ENCODE results near the gene HOXD1.

Gene HOXD1

GRCh38 chr2:176160251-176160985, 28.1 kb upstream of the HOXD1 start:
- H3K79me2 ChIP-seq (ENCODE audit: insufficient read depth, low read length): no peaks in the 10 kb centered on the region
- TF ChIP-seq EZH2 (IDR thresholded peaks at IDR 0.05; ENCODE audit: borderline replicate concordance, low read depth, low read length, severe bottlenecking) (no peak), CTCF (IDR thresholded peaks at IDR 0.05; ENCODE audit: borderline replicate concordance, extremely low read depth, low read length, poor library complexity, severe bottlenecking) (no peak)
- H3K4me2 ChIP-seq (ENCODE audit: insufficient read depth, low read length): no peak overlapping the region
- no peak for ATAC-seq (ENCODE audit: insufficient read depth, low read depth)
- H3K4me3 ChIP-seq (ENCODE audit: low read depth in 1 of 2, low read length in 2 of 2): no peak overlapping the region
- H4K20me1 ChIP-seq (ENCODE audit: insufficient read depth, low read length): no peaks in the 10 kb centered on the region
- no peak overlapping the region for H2AFZ ChIP-seq (ENCODE audit: low read depth, low read length)
- H3K9ac ChIP-seq (ENCODE audit: low read depth, low read length): no peak overlapping the region
- DNase-seq: no peak
- H3K36me3 ChIP-seq (ENCODE audit: insufficient read depth, low read length): no peaks in the 10 kb centered on the region
- no peaks in the 10 kb centered on the region for H3K27me3 ChIP-seq (ENCODE audit: insufficient read depth, low read length, poor library complexity)
- H3K27ac ChIP-seq (ENCODE audit: low read length): no peak overlapping the region
- H3K9me3 ChIP-seq (ENCODE audit: insufficient read depth, low read length, severe bottlenecking): no peaks in the 10 kb centered on the region
- H3K4me1 ChIP-seq (ENCODE audit: insufficient read depth, low read length): no peaks in the 10 kb centered on the region

- Histone ChIP-seq H3K36me3 (ENCODE audit: insufficient read depth, low read length) (no peaks in the 10 kb centered on the region), H3K27ac (ENCODE audit: low read length) (no peak overlapping the region), H2AFZ (ENCODE audit: low read depth, low read length) (no peak overlapping the region), H3K27me3 (ENCODE audit: insufficient read depth, low read length, poor library complexity) (peaks cover under 1% of the 10 kb centered on the region), H4K20me1 (ENCODE audit: insufficient read depth, low read length) (no peaks in the 10 kb centered on the region), H3K4me1 (ENCODE audit: insufficient read depth, low read length) (no peaks in the 10 kb centered on the region), H3K4me2 (ENCODE audit: insufficient read depth, low read length) (no peak overlapping the region), H3K9me3 (ENCODE audit: insufficient read depth, low read length, severe bottlenecking) (no peaks in the 10 kb centered on the region), H3K79me2 (ENCODE audit: insufficient read depth, low read length) (no peaks in the 10 kb centered on the region), H3K4me3 (ENCODE audit: low read depth in 1 of 2, low read length in 2 of 2) (no peak overlapping the region), H3K9ac (ENCODE audit: low read depth, low read length) (no peak overlapping the region)
- TF ChIP-seq CTCF (IDR thresholded peaks at IDR 0.05; ENCODE audit: borderline replicate concordance, extremely low read depth, low read length, poor library complexity, severe bottlenecking): no peak
- no peak for TF ChIP-seq EZH2 (IDR thresholded peaks at IDR 0.05; ENCODE audit: borderline replicate concordance, low read depth, low read length, severe bottlenecking)
- ATAC-seq (ENCODE audit: insufficient read depth, low read depth): no peak
- DNase-seq: no peak
Measured at GRCh38 chr2:176160986-176161824, 27.3 kb upstream of the HOXD1 start.

GRCh38 chr2:176161825-176162626, 26.4 kb upstream of the HOXD1 start:
- Histone ChIP-seq H2AFZ (ENCODE audit: low read depth, low read length) (no peak overlapping the region), H3K4me3 (ENCODE audit: low read depth in 1 of 2, low read length in 2 of 2) (no peak overlapping the region), H3K79me2 (ENCODE audit: insufficient read depth, low read length) (no peaks in the 10 kb centered on the region), H3K27ac (ENCODE audit: low read length) (no peak overlapping the region), H3K27me3 (ENCODE audit: insufficient read depth, low read length, poor library complexity) (peaks cover 3% of the 10 kb centered on the region), H3K36me3 (ENCODE audit: insufficient read depth, low read length) (no peaks in the 10 kb centered on the region), H3K4me1 (ENCODE audit: insufficient read depth, low read length) (no peaks in the 10 kb centered on the region), H4K20me1 (ENCODE audit: insufficient read depth, low read length) (no peaks in the 10 kb centered on the region), H3K9ac (ENCODE audit: low read depth, low read length) (no peak overlapping the region), H3K4me2 (ENCODE audit: insufficient read depth, low read length) (no peak overlapping the region), H3K9me3 (ENCODE audit: insufficient read depth, low read length, severe bottlenecking) (no peaks in the 10 kb centered on the region)
- ATAC-seq (ENCODE audit: insufficient read depth, low read depth) (no peak), DNase-seq (no peak)
- no peak for TF ChIP-seq CTCF (IDR thresholded peaks at IDR 0.05; ENCODE audit: borderline replicate concordance, extremely low read depth, low read length, poor library complexity, severe bottlenecking)
- TF ChIP-seq EZH2 (IDR thresholded peaks at IDR 0.05; ENCODE audit: borderline replicate concordance, low read depth, low read length, severe bottlenecking): no peak

Measured in DND-41 (cell line).